Large intestine (tissue), 3 donors: ENCODE data around the gene ATF3. TPM values are rescaled to one million over a fixed set of nuclear protein-coding genes. Genes with fewer than 3 reads are reported as not detected.

Experiments
- DNase-seq, 2 donors: peaks; one replicate each; pipeline versions ENCODE4 v3.0.0 to v3.0.0-alpha.2; 2013
- H3K27ac ChIP-seq: one replicate; pipeline ENCODE4 v1.5.1; 2013; ENCODE audit warnings: low read length
- H3K27me3 ChIP-seq: 2 replicates; pipeline ENCODE4 v1.6.1; 2013; ENCODE audit warnings: low read length; ENCODE audit not compliant: control insufficient read depth, insufficient read depth
- H3K36me3 ChIP-seq: 2 replicates; pipeline ENCODE4 v1.6.1; 2013; ENCODE audit warnings: low read length; ENCODE audit not compliant: control insufficient read depth, insufficient read depth
- H3K4me1 ChIP-seq: one replicate; pipeline ENCODE4 v1.6.1; 2013; ENCODE audit warnings: low read length; ENCODE audit not compliant: control insufficient read depth, insufficient read depth
- H3K4me3 ChIP-seq: one replicate; pipeline ENCODE4 v1.5.1; 2013; ENCODE audit warnings: low read length
- H3K9me3 ChIP-seq: one replicate; pipeline ENCODE4 v1.6.1; 2013; ENCODE audit warnings: mild to moderate bottlenecking, low read depth, low read length, moderate library complexity; ENCODE audit not compliant: control insufficient read depth
- WGBS: methylation state at CpG from one replicate; pipeline ENCODE4 v1.1.5; 2013; ENCODE audit warnings: low lambda C conversion rate; ENCODE audit not compliant: insufficient coverage; 5-methylcytosine and 5-hydroxymethylcytosine counted together
- polyA plus RNA-seq: library from polyadenylated mRNA; unstranded; fragments of 120-200 nt; gene quantifications from one replicate; pipeline ENCODE4 v1.2.1, GENCODE V29; 2013

Gene ATF3
- polyA plus RNA-seq, 1 donor, result 71.1 TPM

- H3K27ac ChIP-seq, result no peak overlapping the region
- no peak overlapping the region for H3K4me3 ChIP-seq
- H3K27me3 ChIP-seq, result no peaks in the 10 kb centered on the region
- DNase-seq, result no peak
- no CpG with 5 or more reads among the region's 1 CpG for WGBS
- no peaks in the 10 kb centered on the region for H3K9me3 ChIP-seq
- peaks cover 38% of the 10 kb centered on the region for H3K4me1 ChIP-seq
- no peaks in the 10 kb centered on the region for H3K36me3 ChIP-seq
Measured at GRCh38 chr1:212641956-212642355, 33.4 kb downstream of the ATF3 start.

DNA sequence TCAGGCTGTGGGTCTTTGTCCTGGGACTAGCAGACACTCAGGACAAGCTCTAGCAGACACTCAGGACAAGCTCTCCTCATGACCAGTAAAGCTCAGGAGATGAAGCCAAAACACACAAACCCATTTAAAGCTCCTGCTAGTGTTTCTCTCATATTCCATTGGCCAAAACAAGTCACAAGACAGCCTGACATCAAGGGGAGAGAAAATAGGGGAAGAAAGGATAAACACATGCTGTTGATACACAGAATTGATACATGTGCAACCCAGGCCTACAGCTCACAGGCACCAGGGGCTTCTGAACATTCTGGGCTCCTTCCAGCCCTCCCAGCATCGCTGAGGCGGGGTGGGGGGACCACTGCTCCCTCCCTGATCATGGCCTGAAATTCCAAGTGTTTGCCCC, 35.3 kb downstream of the ATF3 start:
- Histone ChIP-seq H3K27me3 (no peaks in the 10 kb centered on the region), H3K27ac (no peak overlapping the region), H3K36me3 (no peaks in the 10 kb centered on the region), H3K9me3 (no peaks in the 10 kb centered on the region), H3K4me3 (no peak overlapping the region), H3K4me1 (peaks cover 32% of the 10 kb centered on the region)
- no peak for DNase-seq
- WGBS, result no CpG with 5 or more reads among the region's 2 CpGs

DNA sequence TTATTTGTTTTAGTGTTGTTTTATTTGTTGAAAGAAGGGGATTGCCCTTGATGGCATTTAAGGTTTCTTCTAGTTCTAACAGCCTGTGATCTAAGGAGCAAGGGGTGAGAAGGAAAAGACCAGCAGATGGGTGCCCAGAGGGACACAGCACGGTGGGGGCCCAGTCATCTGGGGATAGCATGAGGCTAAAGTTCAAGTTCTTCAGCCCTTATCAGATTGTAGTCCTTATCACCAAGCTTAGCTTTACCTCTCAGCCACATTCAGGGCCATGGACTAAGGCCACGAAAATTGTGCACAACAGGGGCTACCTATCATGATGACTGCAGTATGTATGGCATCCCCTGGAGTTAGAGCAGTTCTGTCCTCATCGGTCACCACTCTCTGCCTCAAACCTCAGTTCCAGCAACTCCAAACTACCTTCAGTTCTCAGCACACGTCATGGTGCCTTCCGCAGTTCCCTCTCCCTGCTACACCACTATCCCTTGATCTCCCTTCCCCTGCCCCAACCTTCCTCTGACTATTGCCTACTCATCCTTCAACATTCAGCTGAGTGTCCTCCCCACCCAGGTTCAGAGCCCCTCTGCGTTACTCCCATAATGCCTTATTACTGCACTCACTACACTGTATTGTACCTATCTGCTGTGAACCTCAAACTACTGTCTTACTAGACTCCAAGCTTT, 36.4 kb downstream of the ATF3 start:
- H3K36me3 ChIP-seq, result no peaks in the 10 kb centered on the region
- DNase-seq, result peak in 1 of 2 donors; percentile 49
- peak overlapping the region; percentile 73 for H3K27ac ChIP-seq
- H3K4me1 ChIP-seq, result peaks cover 32% of the 10 kb centered on the region
- H3K4me3 ChIP-seq, result no peak overlapping the region
- H3K9me3 ChIP-seq, result no peaks in the 10 kb centered on the region
- H3K27me3 ChIP-seq, result no peaks in the 10 kb centered on the region
- WGBS, result 82% methylated on average over 4 of the region's 6 CpGs

DNA sequence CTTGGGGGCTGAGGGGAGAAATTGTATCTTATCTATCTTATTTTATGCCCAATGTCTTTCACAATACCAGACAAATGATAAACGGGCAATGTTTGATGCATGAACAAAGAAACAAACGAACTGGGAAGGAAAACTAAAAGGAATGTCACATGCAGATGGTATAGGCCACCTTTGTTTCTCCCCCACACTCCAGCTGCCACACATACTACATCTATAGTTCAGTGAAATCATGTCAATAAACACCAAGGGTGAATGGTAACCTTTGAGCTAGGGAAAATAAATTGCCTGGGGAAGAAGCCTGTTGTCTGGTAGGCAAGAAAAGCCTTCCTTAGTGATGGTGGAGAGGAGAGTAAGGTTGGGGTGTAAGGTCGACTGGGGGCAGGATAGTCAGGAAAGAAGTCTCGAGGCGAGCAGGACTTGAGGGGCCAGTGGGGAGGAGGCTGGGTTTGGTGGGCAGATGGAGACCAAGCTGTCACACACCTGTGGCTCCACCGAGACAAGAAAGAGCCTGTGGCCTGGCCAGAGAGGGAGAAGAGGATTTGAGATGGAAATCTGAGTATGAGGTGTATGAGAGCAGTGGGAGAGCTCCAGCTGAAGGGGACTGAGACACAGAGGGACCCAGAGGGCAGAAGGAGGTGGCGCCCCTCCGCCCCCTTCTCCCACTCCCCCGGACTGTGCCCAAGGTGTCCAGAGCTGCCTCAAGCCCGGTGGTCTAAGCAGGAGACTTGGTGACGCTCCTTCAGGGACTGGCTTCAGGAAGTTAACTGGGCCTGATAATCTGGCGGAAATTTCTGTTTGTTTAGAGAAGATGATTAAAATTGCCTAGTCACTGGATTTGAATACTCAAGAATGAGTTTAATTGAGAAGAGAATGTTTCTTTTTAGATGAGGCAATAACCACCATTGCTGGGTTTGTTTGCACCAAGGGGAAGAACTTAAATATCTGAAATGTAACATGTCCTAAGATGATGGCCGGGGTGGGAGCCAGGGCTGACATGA, 37.3 kb downstream of the ATF3 start:
- H3K4me3 ChIP-seq, result no peak overlapping the region
- peak overlapping the region; percentile 73 for H3K27ac ChIP-seq
- no peaks in the 10 kb centered on the region for H3K36me3 ChIP-seq
- DNase-seq, result peak; percentile 55 to 84
- peaks cover 32% of the 10 kb centered on the region for H3K4me1 ChIP-seq
- WGBS, result 11% methylated on average over 4 of the region's 13 CpGs
- no peaks in the 10 kb centered on the region for H3K9me3 ChIP-seq
- no peaks in the 10 kb centered on the region for H3K27me3 ChIP-seq

- DNase-seq, result no peak
- no CpG with 5 or more reads among the region's 19 CpGs for WGBS
Measured at GRCh38 chr1:212646588-212646987, 38.0 kb downstream of the ATF3 start.

DNA sequence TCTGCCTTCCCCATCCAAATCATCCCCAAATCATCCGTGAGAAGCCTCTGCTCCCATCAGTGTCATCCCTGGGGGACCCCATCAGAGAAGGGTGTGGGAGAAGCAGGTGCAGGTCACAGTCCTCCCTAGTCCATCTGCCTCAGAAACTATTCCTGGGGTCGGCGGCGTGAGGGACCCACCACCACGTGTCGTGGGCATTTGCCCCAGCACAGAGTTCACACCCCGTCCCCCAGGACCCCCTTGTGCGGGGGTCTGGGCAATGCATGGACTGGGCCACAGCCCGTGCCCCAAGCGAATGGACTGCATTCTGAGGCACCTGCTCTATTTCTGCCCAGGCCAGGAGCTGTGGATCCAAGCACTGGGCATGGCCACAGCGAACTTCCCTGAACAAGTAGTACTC, 38.4 kb downstream of the ATF3 start:
- DNase-seq, result no peak
- Histone ChIP-seq H3K4me1 (peaks cover 32% of the 10 kb centered on the region), H3K27ac (no peak overlapping the region), H3K27me3 (no peaks in the 10 kb centered on the region), H3K9me3 (no peaks in the 10 kb centered on the region), H3K36me3 (no peaks in the 10 kb centered on the region), H3K4me3 (no peak overlapping the region)
- WGBS, result no CpG with 5 or more reads among the region's 11 CpGs

More at GRCh38 chr1:212646588-212646987, 38.0 kb downstream of the ATF3 start:
- Histone ChIP-seq H3K27ac (no peak overlapping the region), H3K4me3 (no peak overlapping the region), H3K4me1 (peaks cover 32% of the 10 kb centered on the region), H3K9me3 (no peaks in the 10 kb centered on the region), H3K36me3 (no peaks in the 10 kb centered on the region), H3K27me3 (no peaks in the 10 kb centered on the region)

GRCh38 chr1:212648431-212648830, 39.9 kb downstream of the ATF3 start:
- Histone ChIP-seq H3K4me3 (no peak overlapping the region), H3K36me3 (no peaks in the 10 kb centered on the region), H3K27ac (no peak overlapping the region), H3K4me1 (peaks cover 31% of the 10 kb centered on the region), H3K9me3 (no peaks in the 10 kb centered on the region), H3K27me3 (no peaks in the 10 kb centered on the region)
- WGBS, result no CpG with 5 or more reads among the region's 3 CpGs
- DNase-seq, result no peak

DNA sequence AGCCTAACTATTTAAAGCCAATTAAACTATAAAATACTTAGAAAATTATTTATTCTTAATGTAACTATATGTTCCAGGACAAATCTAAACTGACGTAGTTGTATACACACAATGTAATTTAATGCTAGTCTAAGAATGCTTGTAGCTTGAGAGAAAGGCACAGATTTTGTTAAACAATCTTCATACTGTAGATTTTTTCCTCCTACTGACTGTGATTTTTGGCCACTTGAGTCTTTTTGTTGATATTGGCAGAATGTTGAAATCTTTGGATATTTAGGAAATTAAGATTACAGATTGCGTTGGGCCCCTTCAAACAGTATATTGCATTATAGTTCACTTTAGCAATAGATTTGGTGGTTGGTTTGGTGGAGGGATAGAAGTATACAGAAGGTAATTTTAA, 40.5 kb downstream of the ATF3 start:
- DNase-seq, result no peak
- Histone ChIP-seq H3K9me3 (no peaks in the 10 kb centered on the region), H3K27ac (no peak overlapping the region), H3K4me3 (no peak overlapping the region), H3K4me1 (peaks cover 26% of the 10 kb centered on the region), H3K27me3 (no peaks in the 10 kb centered on the region), H3K36me3 (no peaks in the 10 kb centered on the region)
- WGBS, result 100% methylated on average over 2 of the region's 2 CpGs

- Histone ChIP-seq H3K27ac (no peak overlapping the region), H3K27me3 (no peaks in the 10 kb centered on the region), H3K36me3 (no peaks in the 10 kb centered on the region), H3K9me3 (no peaks in the 10 kb centered on the region), H3K4me1 (peaks cover 14% of the 10 kb centered on the region), H3K4me3 (no peak overlapping the region)
- no peak for DNase-seq
- WGBS, result 44% methylated on average over 2 of the region's 3 CpGs
Measured at GRCh38 chr1:212650228-212650627, 41.7 kb downstream of the ATF3 start.

GRCh38 chr1:212651521-212651920, 43.0 kb downstream of the ATF3 start:
- 100% methylated on average over 2 of the region's 4 CpGs for WGBS
- peaks cover 2% of the 10 kb centered on the region for H3K4me1 ChIP-seq
- no peaks in the 10 kb centered on the region for H3K36me3 ChIP-seq
- H3K4me3 ChIP-seq, result no peak overlapping the region
- no peaks in the 10 kb centered on the region for H3K9me3 ChIP-seq
- no peaks in the 10 kb centered on the region for H3K27me3 ChIP-seq
- no peak for DNase-seq
- H3K27ac ChIP-seq, result no peak overlapping the region
